Measurements from ENCODE around the gene ZDHHC11B.
"Not testable (repeated sequence)": the region's sequence is repeated elsewhere in the genome, so short reads cannot be mapped to it uniquely, and the experiment has no call there.

ZDHHC11B gene

DNA sequence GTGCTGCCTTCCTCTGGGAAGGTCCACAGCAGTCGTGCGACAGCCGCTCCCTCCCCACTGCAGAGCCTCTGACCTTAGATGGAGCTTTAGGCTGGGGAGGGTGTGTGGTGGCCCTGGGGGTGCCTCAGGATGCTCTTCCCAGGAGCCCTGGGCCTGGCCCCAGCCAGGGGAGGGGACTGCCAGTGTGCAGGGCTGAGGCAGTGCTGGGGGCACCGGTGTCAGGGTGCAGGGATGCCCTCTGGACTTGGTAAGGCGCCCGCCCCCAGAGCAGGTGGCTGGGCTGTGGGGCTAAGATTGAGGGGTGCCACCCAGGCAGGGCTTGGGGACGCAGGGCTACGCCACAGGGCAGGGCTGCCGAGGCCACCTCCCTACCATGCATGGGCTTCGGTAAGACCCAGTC, 13.9 kb downstream of the ZDHHC11B start:
- not testable (repeated sequence) for DNase-seq (ENCODE audit: low read depth in 2 of 2, low spot score in 1 of 2)

DNA sequence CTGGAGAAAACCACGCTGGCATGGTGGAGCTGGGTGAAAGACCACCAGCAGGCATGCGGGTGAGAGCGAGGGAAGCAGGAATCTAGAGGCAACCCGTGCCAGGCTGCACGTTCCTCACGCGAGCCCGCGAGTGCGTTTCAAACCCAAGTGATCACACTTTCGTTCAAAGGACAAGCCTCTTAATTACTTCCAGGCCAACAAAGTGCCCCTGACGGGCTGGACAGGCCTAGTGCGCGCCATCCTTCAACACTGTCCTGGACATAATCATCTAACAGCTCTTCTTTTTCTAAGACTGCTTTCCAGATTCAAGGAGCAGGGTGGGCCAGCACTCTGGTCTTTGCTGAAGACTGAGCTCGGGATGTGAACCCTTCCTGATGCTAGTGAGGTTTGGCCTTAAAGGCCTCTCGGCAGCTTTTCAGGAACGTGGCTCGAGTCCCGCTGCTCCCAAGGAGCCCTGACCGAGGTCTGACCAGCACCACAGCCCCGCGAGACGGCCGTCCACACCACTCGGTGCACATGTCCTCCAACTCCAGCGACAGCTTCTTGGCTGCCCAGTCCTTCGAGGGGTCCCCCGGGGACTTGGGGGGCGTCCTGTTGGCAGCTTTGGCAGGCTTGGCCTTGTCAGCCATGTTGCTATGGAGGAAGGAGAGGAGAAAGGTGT, 14.9 kb downstream of the ZDHHC11B start:
- DNase-seq (ENCODE audit: low read depth in 2 of 2, low spot score in 1 of 2) = not testable (repeated sequence)

DNA sequence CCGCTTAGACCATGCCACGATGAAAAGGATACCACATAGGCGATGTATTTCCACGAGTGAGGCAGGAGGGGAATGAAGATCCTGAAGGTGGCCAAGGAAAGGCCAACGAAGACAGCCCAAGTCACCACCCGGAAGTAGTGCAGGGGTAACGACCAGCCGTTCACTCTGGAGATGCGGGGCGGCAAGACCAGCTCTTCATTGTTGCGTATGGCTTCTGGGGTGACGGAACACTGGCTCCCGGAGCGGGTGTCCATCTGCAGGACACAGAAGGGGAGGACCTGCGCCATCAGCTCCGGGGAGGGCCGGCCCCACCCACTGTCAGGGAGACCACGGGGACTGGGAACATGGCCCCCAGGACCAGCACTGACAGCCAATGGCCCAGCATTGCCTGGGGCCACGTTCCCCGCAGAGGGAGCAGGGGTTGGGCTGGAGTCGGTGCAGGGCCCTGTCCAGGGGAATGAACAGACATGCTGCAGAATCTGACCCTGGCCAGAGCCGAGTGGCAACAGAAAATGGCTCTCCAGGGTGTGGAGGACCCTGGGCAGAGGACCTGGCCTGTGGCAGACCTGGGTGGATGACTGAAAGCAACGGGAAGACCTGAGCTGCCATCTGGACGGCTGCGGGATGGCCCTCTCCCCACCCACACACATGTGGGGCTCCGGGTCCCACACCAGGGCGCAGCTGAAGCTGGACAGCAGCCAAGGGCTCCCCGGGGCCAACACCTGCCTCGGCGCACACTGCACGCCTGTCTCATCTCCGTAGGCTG, 17.7 kb downstream of the ZDHHC11B start:
- no peak for DNase-seq (ENCODE audit: low read depth in 2 of 2, low spot score in 1 of 2)

DNA sequence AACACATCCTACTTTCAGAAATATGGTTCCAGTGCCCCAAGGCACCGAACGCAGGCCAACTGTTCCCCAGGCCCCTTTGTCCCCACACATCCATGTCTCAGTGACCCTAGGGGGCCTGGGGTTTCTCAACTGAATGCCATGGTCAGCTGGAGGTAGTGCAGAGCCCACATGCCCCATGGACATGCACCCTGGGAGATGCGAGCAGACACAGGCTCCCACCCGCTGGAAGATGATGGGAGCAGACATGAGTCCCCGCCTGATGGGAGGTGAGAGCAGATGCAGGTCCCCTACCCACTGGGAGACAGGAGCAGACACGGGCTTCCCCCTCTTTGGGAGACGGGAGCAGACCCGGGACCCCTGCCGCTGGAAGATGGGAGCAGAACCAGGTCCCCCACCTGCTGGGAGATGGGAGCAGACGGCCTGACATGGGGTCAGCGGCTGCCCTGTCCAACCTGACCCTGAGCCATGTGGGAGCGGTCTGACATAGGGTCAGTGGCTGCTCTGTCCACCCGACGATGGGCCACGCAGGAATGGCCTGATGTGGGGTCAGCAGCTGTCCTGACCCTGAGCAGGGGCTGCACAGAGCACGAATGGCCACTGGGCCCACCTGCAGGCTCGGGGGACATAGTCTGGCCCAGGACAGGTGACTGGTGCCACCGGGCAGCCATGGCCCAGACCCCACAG, 18.4 kb downstream of the ZDHHC11B start:
- no peak for DNase-seq (ENCODE audit: low read depth in 2 of 2, low spot score in 1 of 2)

DNA sequence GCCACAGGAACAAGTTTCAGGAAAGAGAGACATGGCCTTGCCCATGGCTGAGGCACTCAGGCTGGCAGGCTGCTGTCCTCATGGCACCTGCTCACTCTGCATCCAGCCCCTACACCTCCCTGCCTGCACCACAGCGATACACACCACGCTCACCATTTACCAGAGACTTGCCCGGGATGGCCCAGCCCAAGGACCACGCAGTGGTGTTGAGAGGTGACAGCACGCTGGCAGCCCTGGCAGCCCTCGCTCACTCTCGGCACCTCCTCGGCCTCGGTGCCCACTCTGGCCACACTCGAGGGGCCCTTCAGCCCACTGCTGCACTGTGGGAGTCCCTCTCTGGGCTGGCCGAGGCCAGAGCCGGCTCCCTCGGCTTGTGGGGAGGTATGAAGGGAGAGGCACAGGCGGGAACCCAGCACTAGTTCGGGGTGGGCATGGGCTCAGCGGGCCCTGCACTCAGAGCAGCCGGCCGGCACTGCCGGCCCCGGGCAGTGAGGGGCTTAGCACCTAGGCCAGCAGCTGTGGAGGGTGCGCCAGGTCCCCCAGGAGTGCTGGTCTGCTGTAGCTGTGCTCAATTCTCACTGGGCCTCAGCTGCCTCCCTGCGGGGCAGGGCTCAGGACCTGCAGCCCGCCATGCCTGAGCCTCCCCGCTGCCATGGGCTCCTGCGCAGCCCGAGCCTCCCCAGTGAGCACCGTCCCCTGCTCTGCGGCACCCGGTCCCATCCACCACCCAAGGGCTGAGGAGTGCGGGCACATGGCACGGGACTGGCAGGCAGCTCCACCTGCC, 20.3 kb downstream of the ZDHHC11B start:
- DNase-seq (ENCODE audit: low read depth in 2 of 2, low spot score in 1 of 2) = no peak

DNA sequence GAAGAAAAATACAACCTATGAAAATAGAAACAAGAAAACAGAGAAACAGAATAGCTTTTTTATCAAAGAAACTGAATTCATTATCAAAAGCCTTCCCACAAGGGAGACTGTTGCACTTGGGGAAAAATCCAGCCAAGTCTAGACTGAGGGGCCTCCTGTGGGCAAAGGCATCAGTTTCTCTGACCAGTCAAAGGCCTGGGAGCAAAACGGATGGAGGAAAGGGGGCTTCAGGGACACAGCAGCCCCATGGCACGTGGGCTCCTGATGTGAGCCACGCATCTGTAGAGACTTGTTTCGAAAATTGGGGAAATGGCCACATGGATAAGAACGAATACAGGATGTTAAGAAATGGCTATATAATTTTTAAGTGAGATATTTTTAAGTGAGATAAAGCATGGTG, 21.1 kb downstream of the ZDHHC11B start:
- no peak for DNase-seq (ENCODE audit: low read depth in 2 of 2, low spot score in 1 of 2)

DNA sequence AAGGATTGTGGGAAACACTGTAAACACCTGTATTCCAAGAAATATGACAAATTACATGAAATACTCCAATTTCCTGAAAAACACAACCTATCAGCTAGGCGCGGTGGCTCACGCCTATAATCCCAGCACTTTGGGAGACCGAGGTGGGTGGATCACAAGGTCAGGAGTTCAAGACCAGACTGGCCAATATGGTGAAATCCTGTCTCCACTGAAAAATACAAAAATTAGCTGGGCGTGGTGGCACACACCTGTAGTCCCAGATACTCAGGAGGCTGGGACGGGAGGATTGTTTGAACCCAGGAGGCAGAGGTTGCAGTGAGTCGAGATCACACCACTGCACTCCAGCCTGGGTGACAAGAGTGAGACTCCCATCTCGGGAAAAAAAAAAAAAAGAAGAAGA, 21.5 kb downstream of the ZDHHC11B start:
- DNase-seq (ENCODE audit: low read depth in 2 of 2, low spot score in 1 of 2) = not testable (repeated sequence)

DNA sequence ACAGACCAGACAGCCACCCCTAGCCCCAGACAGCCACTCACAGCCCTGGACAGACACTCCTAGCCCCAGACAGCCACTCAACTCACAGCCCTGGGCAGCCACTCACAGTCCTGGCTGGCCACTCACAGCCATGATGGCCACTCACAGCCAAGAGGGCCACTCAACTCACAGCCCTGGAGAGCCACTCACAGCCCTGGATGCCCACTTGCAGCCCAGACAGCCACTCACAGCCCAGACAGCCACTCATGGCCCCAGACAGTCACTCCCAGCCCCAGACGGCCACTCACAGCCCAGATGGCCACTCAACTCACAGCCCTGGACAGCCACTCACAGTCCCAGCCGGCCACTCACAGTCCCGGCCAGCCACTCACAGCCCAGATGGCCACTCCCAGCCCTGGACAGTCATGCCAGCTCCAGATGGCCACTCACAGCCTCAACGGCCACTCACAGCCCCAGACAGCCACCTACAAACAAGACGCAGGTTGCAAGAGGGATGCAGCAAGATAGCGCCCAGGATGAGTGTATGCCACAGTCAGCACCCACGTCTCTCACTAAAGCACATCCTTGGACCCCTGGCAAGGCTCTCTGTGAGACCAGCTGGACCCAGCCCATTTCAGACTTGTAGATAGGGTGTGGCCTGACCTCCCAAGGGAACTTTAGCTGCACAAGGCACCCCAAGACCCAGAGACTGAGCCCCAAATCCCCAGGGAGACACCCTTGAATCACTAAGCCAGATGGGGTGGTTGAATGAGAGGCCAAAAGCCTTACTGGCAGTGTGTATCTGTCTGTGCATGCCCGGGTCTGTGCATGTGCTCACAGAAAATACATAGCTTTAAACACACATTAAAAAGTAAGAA, 22.4 kb downstream of the ZDHHC11B start:
- DNase-seq (ENCODE audit: low read depth in 2 of 2, low spot score in 1 of 2) = no peak

DNA sequence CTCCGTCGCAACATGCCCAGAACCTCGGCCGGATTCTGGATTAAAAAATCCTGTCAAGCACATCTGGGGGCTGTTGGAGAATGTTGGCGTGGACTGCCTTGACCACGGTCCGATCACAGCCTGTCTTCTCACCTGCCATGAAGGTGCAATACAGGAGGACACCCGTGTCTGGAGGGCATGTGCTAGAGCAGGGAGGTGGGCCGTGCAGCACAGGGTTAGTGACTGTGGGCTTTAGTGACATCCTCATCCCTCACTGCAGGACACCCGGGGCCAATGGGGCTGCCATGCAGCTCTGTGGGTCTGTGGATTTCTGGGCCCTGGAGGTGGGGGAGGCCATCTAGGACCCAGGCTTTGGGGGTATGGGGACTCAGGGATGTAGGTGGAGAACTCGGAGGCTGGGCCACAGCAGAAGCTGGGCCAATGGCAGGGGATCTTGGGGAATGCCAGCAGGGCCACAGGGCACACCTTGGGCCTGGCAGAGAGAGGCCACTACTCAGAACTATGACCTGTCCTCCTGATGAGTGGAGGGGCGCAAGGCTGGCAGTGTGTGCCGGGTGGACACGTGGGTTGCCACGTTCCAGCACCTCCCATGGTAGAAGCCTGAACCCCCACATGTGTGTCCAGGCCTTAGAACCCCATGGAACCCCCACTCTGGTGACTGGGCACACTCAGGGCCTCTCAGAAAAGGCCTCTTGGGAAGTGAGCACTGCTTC, 23.3 kb downstream of the ZDHHC11B start:
- no peak for DNase-seq (ENCODE audit: low read depth in 2 of 2, low spot score in 1 of 2)

DNA sequence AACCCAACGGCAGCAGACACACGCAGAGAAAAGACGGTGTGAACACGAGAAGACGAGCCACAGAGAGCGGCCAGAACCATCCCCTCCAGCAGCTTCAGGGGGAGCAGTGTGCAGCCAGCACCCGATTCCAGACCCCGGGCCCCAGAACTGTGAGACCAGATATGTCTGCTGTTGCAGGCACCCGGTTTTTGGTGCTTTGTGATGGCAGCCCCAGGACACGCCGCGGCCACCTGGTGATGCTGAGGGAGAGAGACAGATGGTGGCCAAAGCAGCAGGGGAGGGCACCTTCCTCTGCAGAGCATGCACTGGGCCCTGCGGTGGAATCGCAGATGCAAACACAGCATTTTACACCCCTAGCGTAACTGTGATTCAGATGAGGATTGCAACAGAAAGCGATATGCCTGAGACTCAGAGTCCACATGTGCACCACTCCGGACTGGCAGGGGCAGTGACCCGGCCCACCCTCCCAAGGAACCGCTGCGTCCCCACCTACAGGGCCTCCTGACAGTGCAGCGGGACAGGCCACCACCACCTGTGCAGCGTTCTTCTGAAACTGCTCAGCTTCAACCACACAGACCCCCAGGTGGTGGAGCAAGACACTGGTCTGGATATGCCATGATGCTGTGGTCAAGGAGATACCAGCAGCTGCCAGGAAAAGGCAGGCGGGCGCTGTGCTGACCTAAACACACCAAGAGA, 24.0 kb downstream of the ZDHHC11B start:
- no peak for DNase-seq (ENCODE audit: low read depth in 2 of 2, low spot score in 1 of 2)

DNA sequence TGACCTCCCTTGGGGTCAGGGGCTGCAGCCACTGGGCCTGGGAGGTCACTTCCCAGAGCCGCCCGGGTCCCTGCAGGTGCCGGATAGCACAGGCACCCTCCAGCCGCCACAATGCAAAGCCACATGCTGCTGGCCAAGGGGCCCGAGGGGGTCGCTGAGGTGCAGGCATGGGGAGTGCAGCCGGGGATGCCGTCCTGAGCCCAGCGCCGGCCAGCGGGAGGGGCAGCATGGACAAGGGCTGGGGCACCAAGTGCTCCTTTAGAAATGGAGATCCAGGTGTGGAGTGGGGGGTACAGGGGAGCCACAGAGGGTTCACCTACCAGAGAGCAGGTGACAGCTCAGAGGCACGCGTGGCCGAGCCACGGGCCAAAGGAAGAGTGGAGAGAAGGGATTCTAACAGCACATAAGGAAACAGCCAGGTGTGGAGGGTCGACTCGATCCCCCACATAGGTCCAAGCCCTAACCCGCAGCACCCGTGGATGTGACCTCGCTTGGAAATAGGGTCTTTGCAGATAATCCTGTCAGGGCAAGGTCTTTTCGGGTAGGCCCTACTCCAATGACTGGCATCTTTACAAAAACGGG, 24.7 kb downstream of the ZDHHC11B start:
- no peak for DNase-seq (ENCODE audit: low read depth in 2 of 2, low spot score in 1 of 2)

DNA sequence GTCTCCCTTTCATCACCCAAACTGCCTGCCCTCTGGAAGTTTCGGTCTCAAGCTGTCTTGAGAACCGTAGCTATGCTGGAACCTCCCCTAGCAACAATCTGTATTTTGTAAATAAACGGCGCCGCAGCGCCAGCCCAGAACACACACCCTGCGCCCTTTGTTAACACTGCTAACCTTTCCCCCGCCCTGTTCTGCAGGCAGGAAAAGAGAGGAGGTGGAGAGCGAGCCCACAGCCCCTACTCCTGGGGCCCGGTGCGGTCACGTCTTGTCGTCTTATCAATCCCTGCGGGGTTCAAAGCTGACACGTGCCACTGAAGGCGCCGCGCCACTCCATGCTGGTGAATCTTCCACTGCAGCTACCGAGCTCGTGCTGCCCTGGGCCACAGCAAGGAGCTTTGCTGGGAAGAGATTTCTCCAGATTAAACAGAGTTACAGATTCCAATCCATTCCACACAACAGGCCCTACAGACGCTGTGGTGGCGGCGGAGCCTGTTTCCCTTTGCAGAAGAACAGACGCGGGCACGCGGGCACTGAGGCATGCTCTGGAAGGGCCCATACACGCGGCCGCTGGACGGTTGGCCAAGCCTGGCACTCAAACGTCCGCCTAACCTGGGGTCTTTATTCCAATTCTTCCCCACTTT, 25.3 kb downstream of the ZDHHC11B start:
- no peak for DNase-seq (ENCODE audit: low read depth in 2 of 2, low spot score in 1 of 2)

DNA sequence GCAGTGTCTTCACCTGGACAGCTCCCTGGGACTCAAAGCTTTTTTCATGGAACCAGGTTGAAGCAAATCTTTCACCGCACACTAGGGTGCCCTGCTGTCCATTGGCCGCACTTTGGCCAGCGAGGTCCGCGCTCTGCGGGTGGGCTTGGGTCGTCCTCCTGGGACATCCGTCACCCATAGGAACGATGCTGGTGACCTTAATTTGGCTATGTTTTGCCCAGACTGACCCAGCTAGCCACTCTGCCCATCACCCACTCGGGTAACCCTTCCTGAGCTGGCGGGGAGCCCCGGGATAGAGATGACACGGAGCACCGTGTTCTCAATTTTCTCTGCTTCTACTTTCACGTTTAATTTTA, 25.9 kb downstream of the ZDHHC11B start:
- no peak for DNase-seq (ENCODE audit: low read depth in 2 of 2, low spot score in 1 of 2)

DNA sequence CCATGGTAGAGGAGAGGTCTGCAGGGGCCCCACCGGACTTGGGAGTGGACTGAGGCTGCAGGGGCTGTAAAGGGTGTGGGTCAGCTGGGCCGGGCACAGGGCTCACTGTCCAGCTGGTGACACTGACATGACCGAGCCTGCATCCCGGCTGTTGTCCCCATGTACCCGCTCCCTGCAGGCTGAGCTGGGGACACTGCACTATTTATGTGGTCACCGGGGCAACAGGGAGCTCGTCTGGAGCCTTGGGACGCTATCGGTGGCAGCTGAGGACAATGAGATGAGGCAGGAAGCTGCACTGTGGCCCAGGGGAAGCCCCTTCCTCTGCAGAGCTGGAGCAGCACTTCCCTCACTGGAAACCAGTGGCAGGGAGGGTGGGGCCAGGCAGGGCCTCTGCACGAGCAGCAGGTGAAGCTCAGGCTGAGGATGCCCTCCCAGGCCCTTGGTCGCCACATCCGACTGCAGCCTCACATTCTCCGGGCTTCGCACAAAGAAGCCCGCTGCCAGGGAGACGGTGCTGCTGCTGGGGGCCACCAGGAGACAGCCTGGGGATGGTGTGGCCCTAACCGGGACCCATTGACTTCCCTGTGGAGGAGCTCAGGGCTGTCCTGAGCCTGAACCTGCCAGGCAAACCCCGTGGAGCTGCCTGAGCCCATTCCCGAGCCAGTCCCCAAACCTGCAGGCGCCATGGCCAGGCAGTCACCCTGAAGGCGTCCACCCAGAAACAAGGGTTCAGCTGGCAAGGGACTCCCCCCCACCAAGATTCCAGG, 26.4 kb downstream of the ZDHHC11B start:
- no peak for DNase-seq (ENCODE audit: low read depth in 2 of 2, low spot score in 1 of 2)

DNA sequence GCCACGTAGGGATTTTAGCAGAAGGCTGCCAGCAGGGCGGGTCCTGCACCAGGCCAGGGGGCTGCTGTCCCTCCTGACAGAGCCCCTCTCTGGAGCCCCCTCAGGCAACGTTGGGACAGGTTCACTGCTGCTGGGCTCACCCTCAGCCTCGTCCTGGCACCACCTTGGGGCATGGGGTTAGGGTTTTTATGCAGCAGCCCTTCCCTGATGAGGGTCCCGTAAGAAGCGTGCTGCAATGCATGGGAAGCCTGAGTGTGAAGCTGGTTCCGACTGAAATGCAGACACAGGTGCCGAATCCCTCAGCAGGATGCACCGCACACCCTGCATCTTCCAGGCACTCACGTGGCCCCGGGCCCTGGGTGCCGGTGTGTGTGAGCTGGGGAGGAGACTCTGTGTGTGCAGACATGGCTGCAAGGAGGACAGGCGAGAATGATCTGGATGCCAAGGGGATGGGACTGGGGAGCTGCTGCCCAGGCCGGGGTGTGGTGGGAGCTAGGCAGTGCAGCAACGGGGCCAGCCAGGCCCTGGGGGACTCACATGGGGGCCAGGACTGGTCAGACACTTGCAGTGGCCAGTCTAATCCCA, 27.1 kb downstream of the ZDHHC11B start:
- DNase-seq (ENCODE audit: low read depth in 2 of 2, low spot score in 1 of 2) = no peak

DNA sequence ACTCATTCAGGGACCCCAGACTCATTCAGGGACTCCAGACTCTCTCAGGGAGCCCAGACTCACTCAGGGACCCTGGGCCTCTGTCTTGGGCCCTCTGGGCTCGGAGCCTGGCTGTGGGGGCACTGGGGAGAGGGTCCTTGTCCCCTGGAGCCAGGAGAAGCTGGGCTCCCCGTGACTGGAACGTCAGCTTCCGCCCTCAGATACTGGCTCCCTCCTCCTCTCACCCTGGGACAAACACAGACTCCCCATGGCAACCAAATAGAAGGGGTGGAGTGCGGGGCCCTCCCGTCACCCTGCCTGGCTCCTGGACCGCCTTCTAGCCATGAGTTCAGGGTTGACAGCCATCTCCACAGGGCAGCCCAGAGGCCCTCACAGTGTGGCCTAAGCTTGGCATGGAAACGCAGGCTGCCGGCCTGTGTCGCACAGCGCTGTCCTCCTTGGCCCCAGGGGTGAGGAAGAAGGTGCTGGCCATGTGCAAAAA, 27.6 kb downstream of the ZDHHC11B start:
- no peak for DNase-seq (ENCODE audit: low read depth in 2 of 2, low spot score in 1 of 2)

DNA sequence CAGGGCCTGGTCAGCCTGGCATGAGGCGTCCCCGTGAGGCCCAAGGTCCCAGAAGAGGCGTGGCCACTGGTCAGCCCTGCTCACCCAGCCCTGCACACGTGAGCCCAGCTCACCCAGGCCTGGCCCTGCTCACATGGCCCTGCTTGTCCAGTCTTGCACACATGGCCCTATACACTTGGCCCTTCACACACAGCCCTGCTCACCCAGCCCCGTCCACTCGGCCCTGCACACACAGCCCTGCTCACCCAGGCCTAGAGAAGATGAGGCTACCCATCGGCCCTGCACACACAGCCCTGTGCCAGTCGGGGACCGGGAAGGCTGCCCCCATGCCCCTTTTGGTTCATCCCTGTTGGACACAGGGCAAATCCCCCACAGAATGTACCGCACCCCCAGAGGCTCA, 28.4 kb downstream of the ZDHHC11B start:
- no peak for DNase-seq (ENCODE audit: low read depth in 2 of 2, low spot score in 1 of 2)

Measured in stimulated activated CD8-positive, alpha-beta memory T cell treated with anti-CD3 and anti-CD28 coated beads, Interleukin-4, amount 100 ng/mL, for 1 hour (primary cell).